ENCODE results near the gene CEBPA. TPM values are rescaled to one million over a fixed set of nuclear protein-coding genes. Genes with fewer than 3 reads are reported as not detected.

Gene CEBPA
- polyA plus RNA-seq, 1 experiment: 0.06 TPM

DNA sequence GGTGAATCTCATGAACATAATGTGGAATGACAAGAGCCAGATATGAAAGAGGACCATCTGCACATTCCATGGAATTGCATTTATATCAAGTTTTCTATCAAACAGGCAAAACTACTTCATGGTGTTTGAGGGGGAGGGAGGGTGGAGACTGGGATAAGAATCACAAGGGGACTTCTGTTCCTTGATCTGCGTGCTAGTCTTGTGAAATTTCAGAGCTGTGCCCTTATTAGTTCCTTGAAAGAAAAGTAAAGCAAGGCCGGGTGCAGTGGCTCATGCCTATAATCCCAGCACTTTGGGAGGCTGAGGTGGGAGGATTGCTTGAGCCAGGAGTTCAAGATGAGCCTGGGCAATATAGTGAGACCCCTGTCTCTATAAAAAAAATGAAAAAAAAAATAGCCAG lies 41.0 kb upstream of the CEBPA start:
- TF ChIP-seq, protein P1, sequence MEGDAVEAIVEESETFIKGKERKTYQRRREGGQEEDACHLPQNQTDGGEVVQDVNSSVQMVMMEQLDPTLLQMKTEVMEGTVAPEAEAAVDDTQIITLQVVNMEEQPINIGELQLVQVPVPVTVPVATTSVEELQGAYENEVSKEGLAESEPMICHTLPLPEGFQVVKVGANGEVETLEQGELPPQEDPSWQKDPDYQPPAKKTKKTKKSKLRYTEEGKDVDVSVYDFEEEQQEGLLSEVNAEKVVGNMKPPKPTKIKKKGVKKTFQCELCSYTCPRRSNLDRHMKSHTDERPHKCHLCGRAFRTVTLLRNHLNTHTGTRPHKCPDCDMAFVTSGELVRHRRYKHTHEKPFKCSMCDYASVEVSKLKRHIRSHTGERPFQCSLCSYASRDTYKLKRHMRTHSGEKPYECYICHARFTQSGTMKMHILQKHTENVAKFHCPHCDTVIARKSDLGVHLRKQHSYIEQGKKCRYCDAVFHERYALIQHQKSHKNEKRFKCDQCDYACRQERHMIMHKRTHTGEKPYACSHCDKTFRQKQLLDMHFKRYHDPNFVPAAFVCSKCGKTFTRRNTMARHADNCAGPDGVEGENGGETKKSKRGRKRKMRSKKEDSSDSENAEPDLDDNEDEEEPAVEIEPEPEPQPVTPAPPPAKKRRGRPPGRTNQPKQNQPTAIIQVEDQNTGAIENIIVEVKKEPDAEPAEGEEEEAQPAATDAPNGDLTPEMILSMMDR (IDR thresholded peaks at IDR 0.05; ENCODE audit: low read depth, low read length): no peak
- H3K27ac ChIP-seq (ENCODE audit: low read depth, low read length): no peak overlapping the region
- no peak for DNase-seq (ENCODE audit: low read depth, low spot score)
- ChIA-PET POLR2A (no interaction called here), CTCF (no interaction called here)
- H3K27me3 ChIP-seq (ENCODE audit: control insufficient read depth, insufficient read depth, low read length): peaks cover 16% of the 10 kb centered on the region
- H3K4me3 ChIP-seq (ENCODE audit: low read depth, low read length): no peak overlapping the region
- H3K9me3 ChIP-seq (ENCODE audit: control insufficient read depth, insufficient read depth, low read length): no peaks in the 10 kb centered on the region

- no peaks in the 10 kb centered on the region for H3K9me3 ChIP-seq (ENCODE audit: control insufficient read depth, insufficient read depth, low read length)
- ChIA-PET POLR2A (no interaction called here), CTCF (no interaction called here)
- H3K4me3 ChIP-seq (ENCODE audit: low read depth, low read length): no peak overlapping the region
- DNase-seq (ENCODE audit: low read depth, low spot score): no peak
- H3K27me3 ChIP-seq (ENCODE audit: control insufficient read depth, insufficient read depth, low read length): peaks cover 11% of the 10 kb centered on the region
- H3K27ac ChIP-seq (ENCODE audit: low read depth, low read length): no peak overlapping the region
- TF ChIP-seq, protein P1 (IDR thresholded peaks at IDR 0.05; ENCODE audit: low read depth, low read length): no peak
Observed at GRCh38 chr19:33340991-33341390, 38.7 kb upstream of the CEBPA start.

DNA sequence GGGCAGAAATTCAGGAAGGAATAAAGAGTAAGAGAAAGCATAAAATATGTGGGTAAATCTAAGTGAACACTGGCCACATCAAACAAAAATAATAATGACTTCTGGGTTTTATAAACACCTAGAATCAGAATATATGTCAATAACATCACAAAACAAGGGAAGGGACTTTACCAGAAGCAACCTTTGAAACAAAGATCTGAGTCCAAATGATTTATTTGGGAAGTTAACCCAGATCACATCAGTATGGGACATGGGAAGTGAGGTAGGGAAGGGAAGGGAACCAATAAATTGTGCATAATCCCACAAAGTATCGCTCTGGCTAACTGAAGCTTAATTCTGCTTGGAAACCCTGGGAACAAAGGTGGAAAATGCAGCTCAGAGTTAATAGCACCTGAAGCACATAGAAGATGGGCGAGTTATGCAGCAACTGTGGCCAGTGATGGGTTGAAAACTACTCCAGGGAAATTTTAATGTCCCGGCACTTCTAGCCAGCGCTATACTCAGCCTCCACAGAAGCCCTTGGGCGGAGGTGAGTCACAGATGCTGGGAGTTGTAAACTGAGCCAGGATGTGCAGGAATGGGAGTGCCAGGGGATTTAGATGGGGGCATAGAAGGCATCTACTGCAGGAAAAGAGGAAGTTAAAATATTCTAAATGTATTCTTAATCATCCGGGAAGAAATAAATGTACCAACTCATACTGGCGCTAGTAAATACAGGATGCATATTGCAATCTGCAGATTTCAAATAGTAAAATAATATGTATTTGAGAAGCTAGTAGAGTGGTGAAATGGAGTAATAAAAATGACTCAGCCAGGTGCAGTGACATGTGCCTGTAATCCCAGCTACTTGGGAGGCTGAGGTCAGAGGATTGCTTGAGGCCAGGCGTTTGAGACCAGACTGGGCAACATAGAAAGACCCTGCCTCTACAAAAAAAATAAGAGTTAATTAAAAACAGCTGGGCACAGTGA lies 37.0 kb upstream of the CEBPA start:
- ChIA-PET POLR2A (interaction anchor here (0.6 kb wide), 1 partner anchor 553 kb away, joined by 4 read pairs; no protein-coding TSS in a partner anchor), CTCF (no interaction called here)
- Histone ChIP-seq H3K4me3 (ENCODE audit: low read depth, low read length) (no peak overlapping the region), H3K27ac (ENCODE audit: low read depth, low read length) (no peak overlapping the region), H3K27me3 (ENCODE audit: control insufficient read depth, insufficient read depth, low read length) (peaks cover 8% of the 10 kb centered on the region), H3K9me3 (ENCODE audit: control insufficient read depth, insufficient read depth, low read length) (no peaks in the 10 kb centered on the region)
- DNase-seq (ENCODE audit: low read depth, low spot score): no peak
- TF ChIP-seq, protein P1 (IDR thresholded peaks at IDR 0.05; ENCODE audit: low read depth, low read length): no peak

DNA sequence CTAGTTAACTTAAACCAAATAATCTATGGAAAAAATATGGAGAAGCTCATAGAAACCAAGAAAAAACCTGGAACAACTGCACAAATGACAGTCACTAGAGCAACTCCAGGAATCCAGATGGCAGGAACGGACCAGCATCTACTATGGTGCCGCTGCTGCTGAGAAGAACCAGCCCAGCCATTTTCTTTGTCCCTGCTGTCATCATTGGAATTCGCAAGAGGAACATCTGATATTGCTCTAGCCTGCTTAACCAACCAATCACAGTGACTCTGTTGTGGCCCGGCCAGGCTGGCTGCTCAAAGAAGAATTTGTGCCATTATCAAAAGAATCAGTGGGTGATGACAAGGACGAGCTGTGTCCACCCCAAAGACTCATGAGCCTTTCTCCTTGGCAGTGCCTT lies 33.1 kb upstream of the CEBPA start:
- CTCF ChIA-PET: no interaction called here
- no peak for DNase-seq (ENCODE audit: low read depth, low spot score)
- TF ChIP-seq, protein P1 (IDR thresholded peaks at IDR 0.05; ENCODE audit: low read depth, low read length): no peak
- no peaks in the 10 kb centered on the region for H3K27me3 ChIP-seq (ENCODE audit: control insufficient read depth, insufficient read depth, low read length)
- H3K27ac ChIP-seq (ENCODE audit: low read depth, low read length): no peak overlapping the region
- no peaks in the 10 kb centered on the region for H3K9me3 ChIP-seq (ENCODE audit: control insufficient read depth, insufficient read depth, low read length)
- POLR2A ChIA-PET: no interaction called here
- no peak overlapping the region for H3K4me3 ChIP-seq (ENCODE audit: low read depth, low read length)

- CTCF ChIA-PET: no interaction called here
- Histone ChIP-seq H3K27ac (ENCODE audit: low read depth, low read length) (no peak overlapping the region), H3K9me3 (ENCODE audit: control insufficient read depth, insufficient read depth, low read length) (no peaks in the 10 kb centered on the region), H3K4me3 (ENCODE audit: low read depth, low read length) (no peak overlapping the region), H3K27me3 (ENCODE audit: control insufficient read depth, insufficient read depth, low read length) (no peaks in the 10 kb centered on the region)
- TF ChIP-seq, protein P1 (IDR thresholded peaks at IDR 0.05; ENCODE audit: low read depth, low read length): no peak
- POLR2A ChIA-PET: no interaction called here
- no peak for DNase-seq (ENCODE audit: low read depth, low spot score)
Observed at GRCh38 chr19:33334271-33334670, 31.9 kb upstream of the CEBPA start.

Data from AG04450 (cell line).